ENCODE measurements around the gene LILRB4.
"Not testable (repeated sequence)": the region's sequence is repeated elsewhere in the genome, so short reads cannot be mapped to it uniquely, and the experiment has no call there.

The LILRB4 gene

DNA sequence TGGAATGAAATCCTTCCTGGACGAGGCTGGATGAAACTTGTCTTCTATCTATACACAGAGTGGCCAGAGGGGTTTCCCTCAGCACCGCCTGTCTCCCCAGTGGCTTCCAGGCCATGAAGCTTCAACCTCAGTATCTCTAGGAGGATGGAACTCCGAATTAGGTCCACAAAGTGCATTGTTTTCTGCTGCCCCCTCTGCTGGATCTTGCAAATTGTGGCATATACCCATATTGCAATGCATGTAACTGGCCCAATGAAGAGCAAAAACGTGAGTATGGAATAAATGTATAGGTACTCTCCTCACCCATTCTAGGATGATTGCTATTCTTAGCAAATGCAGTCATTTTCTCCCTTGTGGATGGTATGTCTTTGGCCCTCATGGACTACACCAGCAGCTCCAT, 14.7 kb upstream of the LILRB4 start:
- DNase-seq (ENCODE audit: low read depth in 4 of 4, low spot score in 1 of 4), result no peak

DNA sequence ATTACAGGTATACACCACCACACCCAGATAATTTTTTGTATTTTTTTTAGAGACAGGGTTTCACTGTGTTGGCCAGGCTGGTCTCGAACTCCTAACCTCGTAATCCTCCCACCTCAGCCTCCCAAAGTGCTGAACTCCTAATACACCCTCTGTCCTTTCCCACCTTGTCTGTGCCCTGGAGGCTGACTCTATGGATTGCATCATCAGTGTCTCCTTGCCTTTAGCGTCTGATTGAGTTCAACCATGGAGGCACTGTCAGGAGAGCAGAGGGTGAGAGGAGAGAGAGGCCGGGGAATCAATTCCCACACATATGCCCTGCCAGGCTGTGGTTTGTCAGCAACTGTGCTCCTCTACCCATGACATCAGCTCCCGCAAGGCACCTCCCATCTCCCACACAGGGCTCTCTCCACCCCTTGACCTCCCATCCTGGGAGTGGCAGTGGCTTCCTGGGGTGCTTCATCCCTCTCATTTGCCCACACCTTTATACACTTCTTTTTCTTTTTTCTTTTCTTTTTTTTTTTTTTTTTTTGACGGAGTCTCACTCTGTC, 12.6 kb upstream of the LILRB4 start:
- no peak for DNase-seq (ENCODE audit: low read depth in 4 of 4, low spot score in 1 of 4)

DNA sequence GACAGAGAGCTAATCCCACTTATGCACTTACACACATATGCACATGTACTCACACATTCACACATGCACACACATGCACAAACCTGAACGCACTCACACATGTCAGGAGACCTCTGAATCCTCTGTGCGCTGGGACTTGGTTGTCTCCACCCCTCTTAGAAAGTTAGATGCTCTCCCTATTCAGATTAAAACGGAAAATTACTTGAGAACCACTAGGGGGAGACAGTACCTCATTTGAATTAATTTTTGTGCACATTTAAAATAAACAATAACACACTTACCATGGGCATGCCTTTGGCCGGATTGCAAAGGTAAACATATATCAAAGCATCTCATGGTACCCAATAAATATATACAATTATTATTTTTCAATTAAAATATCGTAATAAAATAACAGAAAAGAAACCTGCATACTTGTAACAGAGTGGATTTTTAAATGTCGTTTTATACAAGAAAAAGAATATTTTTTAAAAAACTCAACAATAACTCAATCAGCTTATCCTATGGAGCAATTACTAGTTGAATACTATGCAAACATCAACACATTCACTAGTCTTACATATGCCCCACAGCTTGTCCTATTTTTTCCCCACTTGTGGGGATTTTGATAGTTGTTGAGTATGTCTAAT, 9.5 kb upstream of the LILRB4 start:
- no peak for DNase-seq (ENCODE audit: low read depth in 4 of 4, low spot score in 1 of 4)

DNA sequence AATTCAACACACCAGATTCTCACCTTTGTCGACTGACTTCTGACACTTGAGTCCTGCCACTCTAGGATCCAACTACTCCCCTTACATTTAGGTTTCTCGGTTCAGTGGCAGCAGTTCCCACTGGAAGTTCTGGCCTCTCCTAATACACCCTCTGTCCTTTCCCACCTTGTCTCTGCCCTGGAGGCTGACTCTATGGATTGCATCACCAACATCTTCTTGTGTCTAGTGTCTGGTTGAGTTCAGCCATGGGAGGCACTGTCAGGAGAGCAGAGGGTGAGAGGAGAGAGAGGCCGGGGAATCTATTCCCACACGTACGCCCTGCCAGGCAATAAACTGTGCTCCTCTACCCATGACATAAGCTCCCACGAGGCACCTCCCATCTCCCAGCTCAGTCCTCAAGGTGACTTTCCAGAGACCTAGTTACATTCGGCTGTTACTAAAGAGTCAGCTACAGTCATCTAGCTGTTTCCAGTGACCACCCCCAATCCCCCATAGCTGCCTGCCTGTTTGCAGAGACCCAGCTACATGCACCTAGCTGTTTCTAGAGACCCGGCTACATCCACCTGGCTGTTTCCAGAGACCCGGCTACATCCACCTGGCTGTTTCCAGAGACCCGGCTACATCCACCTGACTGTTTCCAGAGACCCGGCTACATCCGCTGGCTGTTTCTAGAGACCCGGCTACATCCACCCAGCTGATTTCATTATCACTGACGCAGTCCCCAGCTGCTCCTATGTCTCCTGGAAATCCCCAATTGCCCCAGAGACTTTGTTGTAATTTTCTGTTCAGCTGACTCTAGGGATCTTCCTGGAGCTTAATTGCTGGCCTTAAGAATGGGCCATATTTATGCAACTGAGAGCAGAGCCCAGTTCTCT, 8.1 kb upstream of the LILRB4 start:
- DNase-seq (ENCODE audit: low read depth in 4 of 4, low spot score in 1 of 4), result no peak

DNA sequence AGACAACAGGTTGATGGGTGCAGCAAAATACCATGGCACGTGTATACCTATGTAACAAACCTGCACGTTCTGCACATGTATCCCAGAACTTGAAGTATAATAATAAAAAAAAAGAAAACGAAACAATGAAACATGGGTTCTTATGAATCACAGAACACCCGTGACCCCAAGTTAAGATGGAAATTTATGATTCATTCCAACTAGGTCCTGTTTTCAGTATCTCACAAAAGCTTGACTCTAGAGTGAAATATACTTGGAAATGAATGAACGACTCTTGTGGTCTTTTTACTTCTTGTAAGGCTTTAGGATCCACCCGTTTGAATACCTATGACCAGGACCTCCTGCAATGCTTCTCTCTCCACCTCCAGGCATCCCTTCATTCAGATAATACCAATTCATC, 3.5 kb upstream of the LILRB4 start:
- DNase-seq (ENCODE audit: low read depth in 4 of 4, low spot score in 1 of 4), result no peak

DNA sequence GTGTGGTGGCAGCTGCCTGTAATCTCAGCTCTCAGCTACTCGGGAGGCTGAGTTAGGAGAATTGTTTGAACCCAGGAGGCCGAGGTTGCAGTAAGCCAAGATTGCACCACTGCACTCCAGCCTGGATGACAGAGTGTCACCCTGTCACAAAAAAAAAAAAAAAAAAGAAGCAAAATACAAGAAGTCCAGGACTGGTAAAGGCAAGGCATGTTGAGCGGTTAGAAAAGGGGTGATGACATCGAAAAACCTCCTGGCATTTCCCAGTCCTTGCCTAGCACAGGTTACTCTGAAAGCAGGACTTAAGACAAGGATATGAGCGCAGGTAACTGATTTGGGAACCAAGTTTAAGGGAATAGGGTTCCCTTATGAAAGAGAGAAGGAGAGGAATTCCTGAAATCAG, 2.5 kb upstream of the LILRB4 start:
- no peak for DNase-seq (ENCODE audit: low read depth in 4 of 4, low spot score in 1 of 4)

DNA sequence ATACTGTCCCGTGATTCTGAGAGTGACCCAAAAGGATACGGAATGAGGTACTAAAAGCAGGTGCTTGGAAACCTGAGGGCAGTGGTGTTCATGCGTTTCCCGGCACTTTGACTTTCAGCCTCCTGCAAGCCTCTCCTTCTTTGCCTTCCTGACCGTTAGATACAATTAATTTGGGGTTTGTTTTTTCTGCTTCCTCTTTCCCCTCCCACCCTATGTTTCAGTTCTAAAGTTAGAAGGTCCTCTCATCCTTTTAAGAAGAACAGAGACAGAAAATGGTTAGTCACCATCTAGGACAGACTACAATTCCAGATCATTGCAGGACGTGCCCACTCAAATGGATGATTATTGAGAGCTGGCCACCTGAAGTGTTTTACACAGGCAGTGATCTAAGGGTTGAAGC, 1.8 kb upstream of the LILRB4 start:
- DNase-seq (ENCODE audit: low read depth in 4 of 4, low spot score in 1 of 4), result no peak

DNA sequence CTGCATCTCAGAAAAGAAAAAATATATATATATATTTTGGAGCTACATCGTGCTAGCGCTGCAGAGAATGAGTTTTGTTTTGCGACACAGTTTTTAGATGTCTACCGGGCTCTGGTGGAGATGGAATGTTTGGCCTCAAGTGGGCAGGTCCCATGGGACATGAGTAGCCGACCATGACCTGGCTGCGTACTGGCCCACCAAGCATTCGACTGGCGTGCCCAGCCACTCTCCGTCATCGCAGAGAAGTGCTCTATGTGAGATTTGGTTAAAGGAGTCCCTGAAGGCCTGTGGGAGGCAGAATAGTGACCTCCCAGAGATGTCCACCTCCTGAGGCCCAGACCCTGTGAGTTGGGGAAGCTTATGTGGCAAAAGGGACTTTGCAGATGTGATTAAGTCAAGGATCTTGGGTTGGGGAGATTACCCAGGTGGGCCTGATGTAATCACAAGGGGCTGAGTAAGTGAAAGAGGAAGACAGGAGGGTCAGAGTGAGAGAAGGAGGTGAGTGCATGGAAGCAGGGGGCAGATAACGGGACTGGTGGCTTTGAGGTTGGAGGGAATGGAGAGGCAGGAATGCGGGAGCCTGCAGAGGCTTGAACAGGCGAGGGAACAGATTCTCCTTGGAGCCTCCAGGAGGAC, 821 bp upstream of the LILRB4 start:
- no peak for DNase-seq (ENCODE audit: low read depth in 4 of 4, low spot score in 1 of 4)

DNA sequence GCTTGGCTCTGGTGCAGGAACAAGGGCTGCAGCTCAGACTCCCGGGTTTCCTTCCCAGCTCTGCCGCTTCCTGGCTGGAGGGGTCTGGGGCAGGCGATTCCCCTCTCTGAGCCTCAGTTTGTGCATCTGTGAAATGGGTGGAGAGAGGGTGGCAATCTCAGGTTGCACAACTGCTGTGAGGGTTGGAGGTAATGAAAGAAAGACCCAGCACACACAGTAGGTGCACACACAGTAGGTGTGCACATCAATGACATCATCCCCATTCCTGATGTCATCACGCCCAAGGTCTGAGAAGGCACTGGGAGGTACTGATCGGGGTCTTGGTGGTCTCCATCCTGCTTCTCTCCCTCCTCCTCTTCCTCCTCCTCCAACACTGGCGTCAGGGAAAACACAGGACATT, 2.7 kb downstream of the LILRB4 start:
- no peak for DNase-seq (ENCODE audit: low read depth in 4 of 4, low spot score in 1 of 4)

DNA sequence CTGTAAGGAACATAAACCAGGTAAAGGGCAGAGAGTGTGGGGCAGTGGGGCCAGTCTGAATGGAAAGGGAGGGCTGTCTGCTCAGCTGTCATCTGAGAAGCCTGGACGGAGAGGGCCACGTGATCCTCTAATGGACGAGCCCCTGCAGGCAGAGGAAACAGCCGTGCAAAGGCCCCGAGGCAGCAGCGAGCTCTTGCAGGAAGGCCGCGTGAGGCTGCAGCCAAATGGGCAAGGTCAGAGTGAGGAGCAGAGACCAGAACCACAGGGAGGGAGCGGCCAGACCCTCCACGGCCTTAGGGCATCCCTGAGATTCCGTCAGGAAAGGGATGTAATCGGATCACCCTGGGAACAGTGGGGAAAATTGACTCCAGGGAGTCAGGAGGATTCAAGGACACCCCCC, 4.4 kb downstream of the LILRB4 start:
- DNase-seq (ENCODE audit: low read depth in 4 of 4, low spot score in 1 of 4), result no peak

DNA sequence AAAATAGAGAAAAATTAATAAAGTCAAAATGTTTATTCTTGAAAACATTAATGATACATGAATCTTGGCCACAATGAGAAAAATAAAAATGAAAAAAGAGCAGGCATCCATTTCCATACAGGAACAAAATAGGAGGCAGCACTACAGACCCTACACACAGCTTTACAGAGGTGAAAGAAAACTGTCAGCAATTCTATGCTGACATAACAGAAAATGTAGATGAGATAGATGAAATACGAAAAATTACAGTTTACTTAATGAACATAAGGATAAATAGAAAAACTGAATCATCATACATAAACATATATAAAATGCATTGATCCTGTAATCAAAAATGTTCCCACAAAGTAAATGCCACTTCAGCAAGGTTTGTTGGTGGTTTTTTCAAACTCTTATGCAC, 5.6 kb downstream of the LILRB4 start:
- no peak for DNase-seq (ENCODE audit: low read depth in 4 of 4, low spot score in 1 of 4)

DNA sequence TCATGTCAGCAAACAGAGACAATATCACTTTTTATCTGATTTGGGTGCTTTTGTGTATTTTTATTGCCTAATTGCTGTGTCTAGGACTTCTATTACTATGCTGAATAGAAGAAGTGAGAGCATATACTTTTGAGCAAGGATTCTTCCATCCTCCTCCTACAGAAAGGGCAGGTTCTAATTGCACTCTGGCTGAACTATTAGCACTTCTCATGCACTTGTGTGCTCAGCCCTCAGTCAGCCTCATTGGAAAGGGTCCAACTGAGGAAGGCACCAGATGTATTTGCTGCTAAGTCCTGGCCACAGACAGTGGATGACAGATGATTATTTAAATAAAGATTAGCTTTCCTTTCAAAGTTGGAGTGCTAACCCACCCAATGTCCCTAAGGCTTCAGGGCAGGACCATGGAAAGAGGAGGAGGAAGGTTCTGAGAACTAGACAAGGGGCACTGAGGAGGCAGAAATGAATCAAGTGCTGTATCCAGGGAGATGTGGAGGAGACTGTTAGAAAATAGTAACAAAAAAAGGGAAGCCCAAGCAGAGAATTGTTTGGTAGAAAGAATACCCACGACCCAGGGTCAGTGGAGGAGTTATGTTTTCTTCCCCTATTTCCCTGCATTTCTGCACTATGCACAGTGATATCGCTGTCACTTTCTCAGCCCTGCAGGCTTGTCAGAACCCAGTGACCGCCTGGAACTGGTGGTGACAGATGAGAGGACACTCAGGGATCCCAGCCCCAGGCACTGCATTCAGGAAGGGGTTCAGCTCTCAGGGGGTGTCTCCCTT, 8.0 kb downstream of the LILRB4 start:
- no peak for DNase-seq (ENCODE audit: low read depth in 4 of 4, low spot score in 1 of 4)

DNA sequence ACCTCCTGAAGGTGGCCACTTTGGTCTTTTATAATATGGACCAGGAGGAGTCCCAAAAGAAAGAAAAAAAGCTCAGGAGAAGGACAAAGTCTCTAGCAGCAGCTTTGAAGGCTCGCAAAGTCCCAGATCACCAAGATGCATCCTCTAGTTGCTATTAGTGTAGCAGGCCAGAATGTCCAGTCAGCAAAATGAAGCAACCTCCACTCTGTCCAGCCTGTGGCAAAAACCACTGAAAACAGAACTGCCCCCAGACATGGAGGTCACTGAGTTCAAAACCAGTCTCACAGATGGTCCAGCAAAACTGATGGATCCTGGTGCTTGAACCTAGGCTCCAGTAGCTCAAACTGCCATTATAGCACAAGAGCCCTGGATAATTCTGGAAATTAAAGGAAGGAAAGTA, 10.4 kb downstream of the LILRB4 start:
- no peak for DNase-seq (ENCODE audit: low read depth in 4 of 4, low spot score in 1 of 4)

DNA sequence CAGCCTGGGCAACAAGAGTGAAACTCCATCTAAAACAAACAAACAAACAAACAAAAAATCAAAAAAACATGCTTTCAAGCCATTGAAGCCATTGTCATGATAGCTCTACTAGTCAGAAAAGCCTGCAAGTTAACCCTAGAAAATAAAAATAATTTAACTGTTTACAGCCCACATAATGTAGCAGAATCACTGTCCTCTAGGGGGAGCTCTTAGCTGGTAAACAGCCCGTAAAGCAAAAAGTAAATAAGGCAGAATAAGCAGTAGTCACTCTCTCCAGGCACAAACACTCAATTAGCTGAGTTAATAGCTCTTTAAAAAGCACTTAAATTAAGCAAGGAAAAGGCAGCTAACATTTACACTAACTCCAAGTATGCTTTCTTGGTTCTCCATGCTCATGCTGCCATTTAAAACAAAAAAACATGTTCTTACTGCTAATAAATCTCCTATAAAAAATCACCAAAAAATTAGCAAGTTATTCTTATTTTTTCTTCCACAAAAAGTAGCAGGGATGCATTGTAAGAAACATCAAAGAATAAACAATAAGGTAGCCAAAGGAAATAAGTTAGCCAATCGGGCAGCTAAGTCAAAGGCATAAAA, 11.3 kb downstream of the LILRB4 start:
- no peak for DNase-seq (ENCODE audit: low read depth in 4 of 4, low spot score in 1 of 4)

DNA sequence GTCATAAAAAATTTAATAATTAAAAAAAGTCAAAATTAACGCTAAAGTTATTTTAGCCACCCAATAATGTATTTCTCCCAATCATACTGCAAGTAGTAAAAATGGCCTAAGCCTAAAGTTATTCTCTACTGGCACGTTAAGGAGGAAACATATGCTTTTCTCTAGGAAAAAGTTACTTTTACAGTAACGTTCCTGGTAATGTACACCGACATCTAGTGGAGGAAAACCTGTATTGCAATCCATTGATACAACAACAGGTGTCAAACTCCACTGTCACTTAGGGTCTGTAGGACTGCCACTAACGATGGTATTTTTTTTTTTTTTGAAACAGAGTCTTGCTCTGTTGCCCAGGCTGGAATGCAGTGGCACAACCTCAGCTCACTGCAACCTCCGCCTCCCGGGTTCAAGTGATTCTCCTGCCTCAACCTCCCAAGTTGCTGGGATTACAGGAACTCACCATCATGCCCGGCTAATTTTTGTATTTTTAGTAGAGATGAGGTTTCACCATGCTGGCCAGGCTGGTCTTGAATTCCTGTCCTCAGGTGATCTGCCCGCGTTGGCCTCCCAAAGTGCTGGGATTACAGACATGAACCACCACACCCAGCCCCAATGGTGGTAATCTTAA, 13.5 kb downstream of the LILRB4 start:
- DNase-seq (ENCODE audit: low read depth in 4 of 4, low spot score in 1 of 4), result not testable (repeated sequence)

DNA sequence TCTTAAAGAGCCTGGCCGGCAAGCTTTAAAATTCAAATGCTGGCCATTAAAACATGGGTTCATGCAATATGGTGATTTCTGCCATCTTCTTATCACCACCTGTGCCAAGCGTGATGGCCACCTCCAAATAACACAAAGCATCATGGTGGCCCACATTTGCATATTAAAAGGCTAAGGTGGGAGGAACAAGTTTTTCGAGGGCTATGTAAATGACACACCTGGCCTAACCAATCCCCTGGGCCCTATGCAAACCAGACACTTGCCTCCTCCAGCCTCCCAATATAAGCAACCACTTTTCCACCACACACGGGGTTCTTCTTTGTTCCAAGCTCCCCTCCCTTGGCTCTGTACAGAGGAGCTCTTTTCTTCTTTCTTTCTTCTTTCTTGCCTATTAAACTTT, 14.4 kb downstream of the LILRB4 start:
- no peak for DNase-seq (ENCODE audit: low read depth in 4 of 4, low spot score in 1 of 4)

DNA sequence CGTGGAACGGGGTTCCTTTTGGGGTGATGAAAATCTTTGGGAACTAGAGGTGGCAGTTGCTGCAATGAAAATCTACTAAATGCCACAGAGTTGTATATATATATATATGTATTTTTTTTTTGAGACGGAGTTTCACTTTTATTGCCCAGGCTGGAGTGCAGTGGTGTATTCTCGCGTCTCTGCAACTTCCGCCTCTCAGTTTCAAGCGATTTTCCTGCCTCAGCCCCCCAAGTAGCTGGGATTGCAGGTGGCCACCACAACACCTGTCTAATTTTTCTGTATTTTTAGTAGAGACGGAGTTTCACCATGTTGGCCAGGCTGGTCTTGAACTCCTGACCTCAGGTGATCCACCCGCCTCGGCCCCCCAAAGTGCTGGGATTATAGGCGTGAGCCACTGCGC, 18.8 kb downstream of the LILRB4 start:
- DNase-seq (ENCODE audit: low read depth in 4 of 4, low spot score in 1 of 4), result not testable (repeated sequence)

DNA sequence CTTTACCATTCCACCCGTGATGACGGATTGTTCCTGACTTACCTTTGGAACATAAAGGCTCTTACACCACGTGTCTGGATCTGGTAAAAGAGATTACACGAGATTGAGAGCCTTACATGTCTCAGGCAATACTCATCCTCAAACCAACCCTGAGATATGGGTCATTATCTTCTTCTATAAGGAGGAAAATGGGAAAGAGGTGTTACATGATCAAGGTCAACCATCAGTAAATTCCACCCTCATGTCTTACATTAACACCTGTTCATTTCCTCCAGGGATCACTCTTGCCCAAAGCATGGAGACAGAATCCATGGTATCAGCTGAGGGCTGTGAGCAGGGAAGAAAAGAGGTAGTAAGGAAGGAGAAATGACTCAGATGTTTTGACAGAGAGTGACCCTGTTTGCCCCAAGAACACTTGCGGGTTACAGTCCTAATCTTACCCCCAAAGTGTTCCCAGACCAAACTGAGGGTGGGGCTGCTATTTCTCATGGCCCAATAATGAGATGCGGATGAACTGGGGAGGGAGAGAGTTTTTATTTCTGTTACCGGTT, 19.6 kb downstream of the LILRB4 start:
- no peak for DNase-seq (ENCODE audit: low read depth in 4 of 4, low spot score in 1 of 4)

DNA sequence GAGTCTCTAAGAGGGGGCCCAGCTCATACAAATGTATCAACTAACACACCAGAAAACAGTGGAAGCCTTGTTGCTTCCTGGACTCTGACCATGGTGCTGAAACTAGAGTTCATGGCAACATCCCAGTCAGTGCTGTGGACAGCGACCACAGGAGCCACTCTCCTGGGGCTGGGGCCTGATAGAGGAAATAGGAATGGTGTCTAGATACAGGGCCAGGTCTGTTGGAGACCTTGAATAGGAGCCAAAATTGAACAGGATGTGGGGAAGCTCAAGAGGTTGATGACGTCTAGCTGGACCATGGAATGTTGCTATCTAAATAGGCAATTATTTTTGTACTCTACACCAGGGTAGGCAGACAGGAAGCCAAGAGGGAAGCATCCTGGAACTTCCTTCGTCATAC, 21.7 kb downstream of the LILRB4 start:
- DNase-seq (ENCODE audit: low read depth in 4 of 4, low spot score in 1 of 4), result no peak
